WTC11 (cell line): ENCODE results near the gene MKI67. TPM values are rescaled to one million over a fixed set of nuclear protein-coding genes. Genes with fewer than 3 reads are reported as not detected.

Experiments
- ATAC-seq: fragments of 200-7000 bp; cut with Tn5 transposase; 2 replicates; pipeline ENCODE4 v1.10.0; 2021; ENCODE audit warnings: mild to moderate bottlenecking, moderate library complexity
- CTCF ChIA-PET: fragments of 300-600 bp; sonication (Branson Sonifier 250); formaldehyde crosslinking; loops from one replicate; lab custom pipeline; 2021; ENCODE audit warnings: antibody characterized with exemption; lab: Charles Lee
- POLR2A ChIA-PET: fragments of 350-600 bp; sonication (Branson Sonifier 250); formaldehyde crosslinking; loops from one replicate; lab custom pipeline; 2021; ENCODE audit warnings: antibody characterized with exemption; lab: Charles Lee
- DNase-seq: peaks from one replicate; pipeline ENCODE4 v3.0.0; 2021; ENCODE audit warnings: low spot score
- H3K27ac Mint-ChIP-seq: 2 replicates; pipeline ENCODE4 v1.8.0; 2021; ENCODE audit warnings: mixed read lengths
- H3K27me3 Mint-ChIP-seq: 2 replicates; pipeline ENCODE4 v1.8.0; 2021; ENCODE audit warnings: low read depth, mild to moderate bottlenecking, moderate library complexity, mixed read lengths
- H3K36me3 Mint-ChIP-seq: 2 replicates; pipeline ENCODE4 v1.8.0; 2021; ENCODE audit warnings: mixed read lengths
- H3K4me1 Mint-ChIP-seq: 2 replicates; pipeline ENCODE4 v1.8.0; 2022; ENCODE audit warnings: mixed read lengths
- H3K4me3 Mint-ChIP-seq: 2 replicates; pipeline ENCODE4 v1.8.0; 2021; ENCODE audit warnings: mild to moderate bottlenecking, moderate library complexity, mixed read lengths
- H3K9me3 Mint-ChIP-seq: 2 replicates; pipeline ENCODE4 v1.8.0; 2021; ENCODE audit warnings: mixed read lengths
- ATF2 ChIP-seq: sonication (generic); formaldehyde crosslinking; IDR thresholded peaks from 2 replicates; pipeline ENCODE4 v1.8.1; 2022; ENCODE audit warnings: low read depth, missing genetic modification reagents, borderline replicate concordance
- ATF3 ChIP-seq: sonication (generic); formaldehyde crosslinking; conservative IDR thresholded peaks from 2 replicates; pipeline ENCODE4 v1.8.1; 2022; ENCODE audit warnings: mild to moderate bottlenecking, missing genetic modification reagents
- CBFB ChIP-seq: sonication (generic); formaldehyde crosslinking; IDR thresholded peaks from 2 replicates; pipeline ENCODE4 v1.8.1; 2022; ENCODE audit warnings: mild to moderate bottlenecking, low read depth, missing genetic modification reagents
- CREM ChIP-seq: sonication (generic); formaldehyde crosslinking; IDR thresholded peaks from 2 replicates; pipeline ENCODE4 v1.8.1; 2022; ENCODE audit warnings: mild to moderate bottlenecking, missing genetic modification reagents, moderate library complexity
- E2F5 ChIP-seq: sonication (generic); formaldehyde crosslinking; IDR thresholded peaks from 2 replicates; pipeline ENCODE4 v1.8.1; 2022; ENCODE audit warnings: mild to moderate bottlenecking, moderate library complexity, missing genetic modification reagents
- ERG ChIP-seq: fragments of 250-450 bp; sonication (Bioruptor Pico); IDR thresholded peaks from 2 replicates; pipeline ENCODE4 v1.8.0; 2021; ENCODE audit warnings: mild to moderate bottlenecking
- FOXJ3 ChIP-seq: sonication (generic); formaldehyde crosslinking; IDR thresholded peaks from 2 replicates; pipeline ENCODE4 v1.9.0; 2021; ENCODE audit warnings: missing genetic modification reagents, mild to moderate bottlenecking, borderline replicate concordance
- GABPB1 ChIP-seq: sonication (generic); formaldehyde crosslinking; IDR thresholded peaks from 2 replicates; pipeline ENCODE4 v1.8.1; 2023; ENCODE audit warnings: mild to moderate bottlenecking, missing genetic modification reagents
- JAZF1 ChIP-seq: fragments of 250-450 bp; sonication (Bioruptor Pico); IDR thresholded peaks from 2 replicates; pipeline ENCODE4 v1.9.0; 2021; ENCODE audit warnings: moderate library complexity, mild to moderate bottlenecking, inconsistent platforms
- NR3C1 ChIP-seq: sonication (generic); formaldehyde crosslinking; conservative IDR thresholded peaks from 2 replicates; pipeline ENCODE4 v1.8.1; 2023; ENCODE audit warnings: low read depth, mild to moderate bottlenecking, missing genetic modification reagents
- PRRX2 ChIP-seq: fragments of 250-450 bp; sonication (Bioruptor Pico); IDR thresholded peaks from 2 replicates; pipeline ENCODE4 v1.8.0; 2021; ENCODE audit warnings: mild to moderate bottlenecking
- ZBTB43 ChIP-seq: sonication (generic); formaldehyde crosslinking; IDR thresholded peaks from 2 replicates; pipeline ENCODE4 v1.8.1; 2023; ENCODE audit warnings: mild to moderate bottlenecking, missing genetic modification reagents
- ZMAT4 ChIP-seq: fragments of 250-450 bp; sonication (Bioruptor Pico); IDR thresholded peaks from 2 replicates; pipeline ENCODE4 v1.9.0; 2021; ENCODE audit warnings: mild to moderate bottlenecking
- ZNF532 ChIP-seq: fragments of 250-450 bp; sonication (Bioruptor Pico); IDR thresholded peaks from 2 replicates; pipeline ENCODE4 v1.9.0; 2021; ENCODE audit warnings: mild to moderate bottlenecking, borderline replicate concordance
- ZNF671 ChIP-seq: fragments of 250-450 bp; sonication (Bioruptor Pico); IDR thresholded peaks from 2 replicates; pipeline ENCODE4 v1.8.0; 2021; ENCODE audit warnings: mild to moderate bottlenecking
- ZSCAN18 ChIP-seq: fragments of 250-450 bp; sonication (Bioruptor Pico); IDR thresholded peaks from 2 replicates; pipeline ENCODE4 v2.1.2; 2022; ENCODE audit warnings: mild to moderate bottlenecking, moderate library complexity
- total RNA-seq: library from RNA; stranded (reverse); gene quantifications from 3 replicates; pipeline ENCODE4 v1.2.3, GENCODE V29; 2021

The MKI67 gene
- total RNA-seq, 1 experiment from 2014 or later: 118 TPM

- no peak for TF ChIP-seq NR3C1 (CRISPR knock-in tag)
- TF ChIP-seq, all 79 proteins: peak for 0
Observed at GRCh38 chr10:128109707-128110106, 16.5 kb downstream of the MKI67 start (continued).

GRCh38 chr10:128105383-128105782, 20.8 kb downstream of the MKI67 start:
- no peaks in the 10 kb centered on the region for H3K4me1 Mint-ChIP-seq
- no peaks in the 10 kb centered on the region for H3K9me3 Mint-ChIP-seq
- no peak overlapping the region for H3K27ac Mint-ChIP-seq
- ATAC-seq (no peak), DNase-seq (no peak)
- TF ChIP-seq ERG (CRISPR knock-in tag) (no peak), ATF3 (CRISPR knock-in tag) (no peak), NR3C1 (CRISPR knock-in tag) (no peak), JAZF1 (no peak), FOXJ3 (CRISPR knock-in tag) (no peak), CREM (CRISPR knock-in tag) (no peak), CBFB (no peak), ZNF532 (CRISPR knock-in tag) (no peak), E2F5 (CRISPR knock-in tag) (no peak), ZBTB43 (no peak), PRRX2 (CRISPR knock-in tag) (no peak), ATF2 (no peak), GABPB1 (CRISPR knock-in tag) (no peak), ZMAT4 (no peak), ZNF671 (CRISPR knock-in tag) (no peak), ZSCAN18 (CRISPR knock-in tag) (no peak)
- peaks cover 12% of the 10 kb centered on the region for H3K36me3 Mint-ChIP-seq
- POLR2A ChIA-PET: no interaction called here
- no peak overlapping the region for H3K4me3 Mint-ChIP-seq
- H3K27me3 Mint-ChIP-seq: no peaks in the 10 kb centered on the region
- CTCF ChIA-PET: no interaction called here
